ENCODE data around the gene USP6NL. TPM values are rescaled to one million over a fixed set of nuclear protein-coding genes. Genes with fewer than 3 reads are reported as not detected.

Gene USP6NL
- total and polyA plus RNA-seq, 9 of the 15 experiments (the other 6 are each of a cell fraction or from before 2014, with no cell fraction given): 3.2 to 26.6 (median 19.8) TPM

DNA sequence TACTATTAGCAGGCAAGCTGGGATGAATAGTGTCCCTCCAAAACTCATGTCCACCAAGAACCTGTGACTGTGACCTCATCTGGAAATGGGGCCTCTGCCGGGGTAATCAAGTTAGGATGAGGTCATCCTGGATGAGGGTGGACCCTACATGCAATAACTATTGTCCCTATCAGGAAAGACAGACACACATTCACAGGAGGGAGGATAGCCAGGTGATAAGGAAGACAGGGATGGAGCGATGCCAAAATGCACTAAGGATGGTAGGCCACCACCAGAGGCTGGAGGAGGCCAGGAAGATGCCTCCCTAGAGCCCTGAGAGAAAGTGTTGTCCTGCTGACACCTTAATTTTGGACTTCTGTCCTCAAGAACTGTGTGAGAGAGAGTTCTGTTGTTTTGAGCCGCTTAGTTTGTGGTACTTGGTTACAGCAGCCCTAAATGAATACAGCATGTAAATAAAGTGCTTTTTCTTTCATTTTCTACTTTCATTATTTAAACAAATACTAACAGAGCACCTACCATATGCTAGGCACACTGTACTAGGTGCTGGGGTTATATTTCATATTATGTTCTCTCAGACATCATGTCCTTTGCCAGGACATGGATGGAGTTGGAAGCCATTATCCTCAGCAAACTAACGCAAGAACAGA lies 111.9 kb downstream of the USP6NL start (continued):
- TF ChIP-seq, protein P1, sequence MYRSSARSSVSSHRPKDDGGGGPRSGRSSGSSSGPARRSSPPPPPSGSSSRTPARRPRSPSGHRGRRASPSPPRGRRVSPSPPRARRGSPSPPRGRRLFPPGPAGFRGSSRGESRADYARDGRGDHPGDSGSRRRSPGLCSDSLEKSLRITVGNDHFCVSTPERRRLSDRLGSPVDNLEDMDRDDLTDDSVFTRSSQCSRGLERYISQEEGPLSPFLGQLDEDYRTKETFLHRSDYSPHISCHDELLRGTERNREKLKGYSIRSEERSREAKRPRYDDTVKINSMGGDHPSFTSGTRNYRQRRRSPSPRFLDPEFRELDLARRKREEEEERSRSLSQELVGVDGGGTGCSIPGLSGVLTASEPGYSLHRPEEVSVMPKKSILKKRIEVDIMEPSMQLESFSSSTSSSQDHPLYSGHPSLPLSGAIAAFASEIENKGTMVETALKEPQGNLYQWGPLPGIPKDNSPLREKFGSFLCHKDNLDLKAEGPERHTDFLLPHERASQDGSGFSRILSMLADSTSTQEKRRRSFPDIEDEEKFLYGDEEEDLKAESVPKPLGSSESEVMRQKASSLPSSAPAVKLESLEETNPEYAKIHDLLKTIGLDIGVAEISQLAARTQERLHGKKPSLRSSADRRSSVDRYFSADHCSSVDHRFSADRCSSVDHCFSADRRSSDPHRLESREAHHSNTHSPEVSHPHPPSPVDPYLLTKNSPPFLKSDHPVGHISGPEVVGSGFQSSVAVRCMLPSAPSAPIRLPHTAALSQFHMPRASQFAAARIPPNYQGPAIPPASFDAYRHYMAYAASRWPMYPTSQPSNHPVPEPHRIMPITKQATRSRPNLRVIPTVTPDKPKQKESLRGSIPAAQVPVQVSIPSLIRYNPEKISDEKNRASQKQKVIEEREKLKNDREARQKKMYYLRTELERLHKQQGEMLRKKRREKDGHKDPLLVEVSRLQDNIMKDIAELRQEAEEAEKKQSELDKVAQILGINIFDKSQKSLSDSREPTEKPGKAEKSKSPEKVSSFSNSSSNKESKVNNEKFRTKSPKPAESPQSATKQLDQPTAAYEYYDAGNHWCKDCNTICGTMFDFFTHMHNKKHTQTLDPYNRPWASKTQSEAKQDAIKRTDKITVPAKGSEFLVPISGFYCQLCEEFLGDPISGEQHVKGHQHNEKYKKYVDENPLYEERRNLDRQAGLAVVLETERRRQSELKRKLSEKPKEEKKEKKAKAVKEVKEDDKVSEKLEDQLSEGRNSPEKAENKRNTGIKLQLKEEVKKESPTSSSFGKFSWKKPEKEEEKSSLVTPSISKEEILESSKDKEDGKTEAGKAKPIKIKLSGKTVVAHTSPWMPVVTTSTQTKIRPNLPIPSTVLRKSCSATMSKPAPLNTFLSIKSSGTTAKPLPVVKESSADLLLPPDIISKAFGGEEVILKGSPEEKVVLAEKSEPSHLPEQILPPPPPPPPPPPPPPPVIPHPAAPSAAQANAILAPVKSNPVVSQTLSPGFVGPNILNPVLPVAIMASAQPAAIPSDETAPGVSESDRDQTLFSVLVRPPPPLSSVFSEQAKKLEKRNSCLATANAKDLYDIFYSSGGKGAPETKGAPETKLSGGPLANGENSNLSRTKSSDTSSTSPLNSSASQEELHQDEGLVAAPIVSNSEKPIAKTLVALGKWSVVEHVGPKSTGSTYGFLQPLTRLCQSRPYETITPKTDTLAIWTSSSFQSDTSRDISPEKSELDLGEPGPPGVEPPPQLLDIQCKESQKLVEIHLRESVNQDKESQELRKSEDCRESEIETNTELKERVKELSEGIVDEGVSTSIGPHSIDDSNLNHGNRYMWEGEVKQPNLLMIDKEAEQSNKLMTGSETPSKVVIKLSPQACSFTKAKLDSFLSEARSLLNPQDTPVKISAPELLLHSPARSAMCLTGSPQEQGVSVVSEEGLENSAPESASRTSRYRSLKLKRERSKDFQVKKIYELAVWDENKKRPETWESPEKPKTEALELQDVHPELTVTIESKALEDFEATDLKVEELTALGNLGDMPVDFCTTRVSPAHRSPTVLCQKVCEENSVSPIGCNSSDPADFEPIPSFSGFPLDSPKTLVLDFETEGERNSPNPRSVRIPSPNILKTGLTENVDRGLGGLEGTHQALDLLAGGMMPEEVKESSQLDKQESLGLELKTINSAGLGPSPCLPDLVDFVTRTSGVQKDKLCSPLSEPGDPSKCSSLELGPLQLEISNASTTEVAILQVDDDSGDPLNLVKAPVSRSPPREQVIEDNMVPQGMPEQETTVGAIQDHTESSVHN (IDR thresholded peaks at IDR 0.05; ENCODE audit: borderline replicate concordance in 1 of 2, low read depth in 1 of 2): peak in 1 of 2 experiments; percentile 69; a peak in 1 of 4 replicates
- TF ChIP-seq MTA2 (IDR thresholded peaks at IDR 0.05; ENCODE audit: low read depth) (peak; percentile 92), POLR3A (IDR thresholded peaks at IDR 0.05; ENCODE audit: borderline replicate concordance, extremely low read depth, insufficient read depth, insufficient read length) (no peak), PHF21A (IDR thresholded peaks at IDR 0.05; ENCODE audit: borderline replicate concordance, low read depth) (no peak), TCFL5 (CRISPR knock-in tag; conservative IDR thresholded peaks at IDR 0.05) (no peak), MTA3 (IDR thresholded peaks at IDR 0.05; ENCODE audit: borderline replicate concordance) (peak; percentile 81; the same call in 1 of the 2 replicates), CHD4 (IDR thresholded peaks at IDR 0.05; ENCODE audit: insufficient read depth, insufficient replicate concordance, low read depth, low read length, poor library complexity, severe bottlenecking) (no peak), CTCF (IDR thresholded peaks at IDR 0.05 in 2 of 3, conservative IDR thresholded peaks at IDR 0.05 in 1 of 3; ENCODE audit: insufficient read depth in 2 of 3, low read depth in 1 of 3, low read length in 3 of 3) (peak in 1 of 3 experiments; percentile 10; a peak in 1 of 6 replicates)
- TF ChIP-seq, protein P2, sequence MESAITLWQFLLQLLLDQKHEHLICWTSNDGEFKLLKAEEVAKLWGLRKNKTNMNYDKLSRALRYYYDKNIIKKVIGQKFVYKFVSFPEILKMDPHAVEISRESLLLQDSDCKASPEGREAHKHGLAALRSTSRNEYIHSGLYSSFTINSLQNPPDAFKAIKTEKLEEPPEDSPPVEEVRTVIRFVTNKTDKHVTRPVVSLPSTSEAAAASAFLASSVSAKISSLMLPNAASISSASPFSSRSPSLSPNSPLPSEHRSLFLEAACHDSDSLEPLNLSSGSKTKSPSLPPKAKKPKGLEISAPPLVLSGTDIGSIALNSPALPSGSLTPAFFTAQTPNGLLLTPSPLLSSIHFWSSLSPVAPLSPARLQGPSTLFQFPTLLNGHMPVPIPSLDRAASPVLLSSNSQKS (CRISPR knock-in tag; IDR thresholded peaks at IDR 0.05): no peak
- TF ChIP-seq, protein P3, sequence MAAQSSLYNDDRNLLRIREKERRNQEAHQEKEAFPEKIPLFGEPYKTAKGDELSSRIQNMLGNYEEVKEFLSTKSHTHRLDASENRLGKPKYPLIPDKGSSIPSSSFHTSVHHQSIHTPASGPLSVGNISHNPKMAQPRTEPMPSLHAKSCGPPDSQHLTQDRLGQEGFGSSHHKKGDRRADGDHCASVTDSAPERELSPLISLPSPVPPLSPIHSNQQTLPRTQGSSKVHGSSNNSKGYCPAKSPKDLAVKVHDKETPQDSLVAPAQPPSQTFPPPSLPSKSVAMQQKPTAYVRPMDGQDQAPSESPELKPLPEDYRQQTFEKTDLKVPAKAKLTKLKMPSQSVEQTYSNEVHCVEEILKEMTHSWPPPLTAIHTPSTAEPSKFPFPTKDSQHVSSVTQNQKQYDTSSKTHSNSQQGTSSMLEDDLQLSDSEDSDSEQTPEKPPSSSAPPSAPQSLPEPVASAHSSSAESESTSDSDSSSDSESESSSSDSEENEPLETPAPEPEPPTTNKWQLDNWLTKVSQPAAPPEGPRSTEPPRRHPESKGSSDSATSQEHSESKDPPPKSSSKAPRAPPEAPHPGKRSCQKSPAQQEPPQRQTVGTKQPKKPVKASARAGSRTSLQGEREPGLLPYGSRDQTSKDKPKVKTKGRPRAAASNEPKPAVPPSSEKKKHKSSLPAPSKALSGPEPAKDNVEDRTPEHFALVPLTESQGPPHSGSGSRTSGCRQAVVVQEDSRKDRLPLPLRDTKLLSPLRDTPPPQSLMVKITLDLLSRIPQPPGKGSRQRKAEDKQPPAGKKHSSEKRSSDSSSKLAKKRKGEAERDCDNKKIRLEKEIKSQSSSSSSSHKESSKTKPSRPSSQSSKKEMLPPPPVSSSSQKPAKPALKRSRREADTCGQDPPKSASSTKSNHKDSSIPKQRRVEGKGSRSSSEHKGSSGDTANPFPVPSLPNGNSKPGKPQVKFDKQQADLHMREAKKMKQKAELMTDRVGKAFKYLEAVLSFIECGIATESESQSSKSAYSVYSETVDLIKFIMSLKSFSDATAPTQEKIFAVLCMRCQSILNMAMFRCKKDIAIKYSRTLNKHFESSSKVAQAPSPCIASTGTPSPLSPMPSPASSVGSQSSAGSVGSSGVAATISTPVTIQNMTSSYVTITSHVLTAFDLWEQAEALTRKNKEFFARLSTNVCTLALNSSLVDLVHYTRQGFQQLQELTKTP (IDR thresholded peaks at IDR 0.05; ENCODE audit: low read depth in 1 of 2, partially characterized antibody in 2 of 2): peak in 1 of 2 experiments; percentile 68
